ENCODE data around the gene DEAF1.

- TF ChIP-seq CTCF (conservative IDR thresholded peaks at IDR 0.05; ENCODE audit: low read depth in 2 of 2) (no peak), EZH2 (IDR thresholded peaks at IDR 0.05; ENCODE audit: low read depth, unreplicated experiment) (no peak), POLR2AphosphoS5 (IDR thresholded peaks at IDR 0.05; ENCODE audit: low read depth) (no peak), CREB1 (CRISPR knock-in tag; IDR thresholded peaks at IDR 0.05; ENCODE audit: low read depth) (no peak), EZH2phosphoT487 (IDR thresholded peaks at IDR 0.05; ENCODE audit: unreplicated experiment) (no peak), JUNB (IDR thresholded peaks at IDR 0.05; ENCODE audit: unreplicated experiment) (no peak), ZNF114 (CRISPR knock-in tag; IDR thresholded peaks at IDR 0.05) (no peak)
These were observed 87.8 kb downstream of the DEAF1 start for GRCh38 chr11:607020-607780.

All from GM23338 (cell line).